Endodermal cell (in vitro differentiated cells): ENCODE measurements around the gene ZBTB16. TPM values are rescaled to one million over a fixed set of nuclear protein-coding genes. Genes with fewer than 3 reads are reported as not detected.

ENCODE experiments used
- DNase-seq: peaks from one replicate; pipeline ENCODE4 v3.0.0-alpha.2; 2017
- H3K27ac ChIP-seq: 2 replicates; pipeline ENCODE4 v1.5.1; 2013; ENCODE audit warnings: mild to moderate bottlenecking, low read depth, low read length, moderate library complexity
- H3K27me3 ChIP-seq: 2 replicates; pipeline ENCODE4 v1.6.1; 2013; ENCODE audit warnings: mild to moderate bottlenecking, low read length, moderate library complexity; ENCODE audit not compliant: insufficient read depth, control insufficient read depth, poor library complexity, severe bottlenecking
- H3K36me3 ChIP-seq: 2 replicates; pipeline ENCODE4 v1.7.0; 2013; ENCODE audit warnings: mild to moderate bottlenecking, low read length, moderate library complexity; ENCODE audit not compliant: control insufficient read depth, insufficient read depth
- H3K4me1 ChIP-seq: one replicate; pipeline ENCODE4 v1.7.0; 2013; ENCODE audit warnings: low read length; ENCODE audit not compliant: control insufficient read depth, insufficient read depth
- H3K4me3 ChIP-seq: 2 replicates; pipeline ENCODE4 v1.5.1; 2013; ENCODE audit warnings: mild to moderate bottlenecking, low read length, moderate library complexity
- H3K9ac ChIP-seq: 2 replicates; pipeline ENCODE4 v1.6.1; 2013; ENCODE audit warnings: mild to moderate bottlenecking, low read length, moderate library complexity; ENCODE audit not compliant: poor library complexity, severe bottlenecking; ENCODE audit errors: extremely low read depth
- H3K9me3 ChIP-seq: 2 replicates; pipeline ENCODE4 v1.6.1; 2013; ENCODE audit warnings: mild to moderate bottlenecking, low read length, moderate library complexity; ENCODE audit not compliant: control insufficient read depth
- H3K27ac Mint-ChIP-seq: 2 replicates; pipeline ENCODE4 v1.8.0; 2020; ENCODE audit warnings: mixed read lengths
- H3K27me3 Mint-ChIP-seq: 2 replicates; pipeline ENCODE4 v1.8.0; 2021; ENCODE audit warnings: mild to moderate bottlenecking, mixed read lengths; ENCODE audit not compliant: insufficient read depth
- H3K36me3 Mint-ChIP-seq: 2 replicates; pipeline ENCODE4 v1.8.0; 2020; ENCODE audit warnings: low read depth, mixed read lengths
- H3K4me1 Mint-ChIP-seq: 2 replicates; pipeline ENCODE4 v1.8.0; 2020; ENCODE audit warnings: mixed read lengths
- H3K4me3 Mint-ChIP-seq: 2 replicates; pipeline ENCODE4 v1.8.0; 2020; ENCODE audit warnings: mild to moderate bottlenecking, moderate library complexity, mixed read lengths
- H3K9me3 Mint-ChIP-seq: 2 replicates; pipeline ENCODE4 v1.8.0; 2020; ENCODE audit warnings: mild to moderate bottlenecking, mixed read lengths
- CTCF ChIP-seq: fragments of 200-600 bp; sonication (generic); conservative IDR thresholded peaks from 2 replicates; pipeline ENCODE4 v1.5.0; 2021; ENCODE audit warnings: antibody characterized with exemption, mild to moderate bottlenecking
- WGBS, 2 experiments: methylation state at CpG; one replicate each; pipeline versions ENCODE4 v1.1.5 to v1.1.7; 2013; ENCODE audit warnings: missing lambda C conversion rate in 2 of 2, mixed read lengths in 1 of 2; ENCODE audit not compliant: insufficient coverage in 1 of 2, insufficient read length in 1 of 2; 5-methylcytosine and 5-hydroxymethylcytosine counted together
- total RNA-seq, 2 donors: library from RNA; stranded (reverse); fragmentation: NEBNext Ultra II Directional in 1 of 2; extraction: Animal tissue kit (Norgen Biotek cat#: 25700) in 1 of 2; gene quantifications; 2 replicates in 1 of 2; 3 replicates in 1 of 2; pipeline ENCODE4 v1.2.1, GENCODE V29; 2021

ZBTB16 gene
- total RNA-seq, 2 donors from 2014 or later, result 4.1 to 5.8 TPM

DNA sequence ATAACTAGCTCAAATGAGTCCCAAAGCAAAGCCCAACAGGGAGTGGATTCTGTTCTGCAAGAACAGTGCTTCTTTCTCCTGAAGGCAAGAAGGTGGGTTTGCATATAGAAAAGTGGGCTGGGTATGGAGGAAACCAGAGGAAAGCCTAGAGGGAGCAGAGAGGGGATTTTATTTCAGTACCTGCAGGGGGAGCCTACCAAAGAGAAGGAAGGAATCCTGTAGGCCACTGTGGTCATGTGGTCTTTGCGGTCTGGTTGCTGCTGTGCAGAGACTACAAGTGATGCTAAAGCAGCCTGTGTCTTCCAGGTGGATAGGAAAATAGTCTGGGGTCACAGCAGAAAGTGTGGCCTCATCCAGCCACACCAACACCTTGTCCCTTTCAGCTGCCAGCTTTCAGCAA is 33.2 kb upstream of the ZBTB16 start:
- Mint-ChIP-seq H3K4me1 (no peaks in the 10 kb centered on the region), H3K27ac (no peak overlapping the region), H3K27me3 (peaks cover 19% of the 10 kb centered on the region), H3K36me3 (no peaks in the 10 kb centered on the region), H3K9me3 (no peaks in the 10 kb centered on the region), H3K4me3 (no peak overlapping the region)
- H3K9ac ChIP-seq, result no peak overlapping the region
- WGBS, 2 experiments, result 33% methylated on average over 1 of the region's 1 CpG; no CpG with 5 or more reads in 1 of the 2 experiments
- DNase-seq, result peak; percentile 74
- no peaks in the 10 kb centered on the region for H3K4me1 ChIP-seq
- no peaks in the 10 kb centered on the region for H3K9me3 ChIP-seq
- TF ChIP-seq CTCF, result peak; percentile 76
- no peak overlapping the region for H3K4me3 ChIP-seq
- H3K27ac ChIP-seq, result no peak overlapping the region
- H3K36me3 ChIP-seq, result no peaks in the 10 kb centered on the region
- H3K27me3 ChIP-seq, result peaks cover 6% of the 10 kb centered on the region

DNA sequence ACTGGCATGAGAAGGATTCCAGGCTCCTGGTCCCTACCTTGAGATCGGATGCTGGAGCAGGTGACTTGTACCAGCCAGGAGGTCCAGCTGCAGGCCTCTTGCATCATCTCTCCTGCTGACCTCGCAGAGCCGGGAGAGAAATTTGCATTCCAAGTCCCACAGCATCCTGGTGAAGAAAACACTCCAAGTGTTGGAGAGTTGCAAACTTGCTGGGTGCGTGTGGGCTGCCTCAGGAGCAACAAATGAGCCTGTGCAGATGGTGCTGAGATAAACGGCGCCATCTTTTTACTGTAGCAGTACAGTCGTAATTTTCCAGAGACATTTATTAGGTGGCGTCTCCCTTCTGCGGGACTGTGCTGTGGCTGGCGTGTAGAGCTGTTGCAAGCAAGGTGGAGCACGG is 32.1 kb upstream of the ZBTB16 start:
- H3K9me3 ChIP-seq, result no peaks in the 10 kb centered on the region
- H3K36me3 ChIP-seq, result no peaks in the 10 kb centered on the region
- H3K36me3 Mint-ChIP-seq, result no peaks in the 10 kb centered on the region
- no peak overlapping the region for H3K27ac Mint-ChIP-seq
- TF ChIP-seq CTCF, result no peak
- no peaks in the 10 kb centered on the region for H3K4me1 Mint-ChIP-seq
- no peak overlapping the region for H3K4me3 Mint-ChIP-seq
- peaks cover 23% of the 10 kb centered on the region for H3K27me3 Mint-ChIP-seq
- peaks cover 6% of the 10 kb centered on the region for H3K27me3 ChIP-seq
- no peak for DNase-seq
- H3K4me1 ChIP-seq, result no peaks in the 10 kb centered on the region
- no peak overlapping the region for H3K27ac ChIP-seq
- 89 to 90% methylated on average over 6 to 11 of the region's 11 CpGs for WGBS, 2 experiments
- H3K9ac ChIP-seq, result no peak overlapping the region
- no peak overlapping the region for H3K4me3 ChIP-seq
- no peaks in the 10 kb centered on the region for H3K9me3 Mint-ChIP-seq

GRCh38 chr11:114027926-114028325 is 31.6 kb upstream of the ZBTB16 start:
- Mint-ChIP-seq H3K36me3 (no peaks in the 10 kb centered on the region), H3K4me1 (no peaks in the 10 kb centered on the region), H3K27ac (no peak overlapping the region), H3K9me3 (no peaks in the 10 kb centered on the region), H3K4me3 (no peak overlapping the region), H3K27me3 (peaks cover 23% of the 10 kb centered on the region)
- peak; percentile 27 for TF ChIP-seq CTCF
- no peak for DNase-seq
- Histone ChIP-seq H3K36me3 (no peaks in the 10 kb centered on the region), H3K4me3 (no peak overlapping the region), H3K4me1 (no peaks in the 10 kb centered on the region), H3K9ac (no peak overlapping the region), H3K27ac (no peak overlapping the region), H3K9me3 (no peaks in the 10 kb centered on the region), H3K27me3 (peaks cover 6% of the 10 kb centered on the region)
- 83% methylated on average over 3 of the region's 4 CpGs; no CpG with 5 or more reads in 1 of the 2 experiments for WGBS, 2 experiments
